GM12801 (cell line): ENCODE measurements around the gene KMT2C.

Experiments
- CTCF ChIP-seq: IDR thresholded peaks from one replicate; pipeline ENCODE4 v1.5.1; 2011; ENCODE audit warnings: control low read depth; ENCODE audit not compliant: insufficient read length; ENCODE audit errors: extremely low read depth

The KMT2C gene

GRCh38 chr7:152089183-152089582, 346.6 kb downstream of the KMT2C start:
- TF ChIP-seq CTCF: no peak

- no peak for TF ChIP-seq CTCF
Measured at GRCh38 chr7:152086513-152086912, 349.3 kb downstream of the KMT2C start.

- TF ChIP-seq CTCF: no peak
Measured at GRCh38 chr7:152085131-152085530, 350.7 kb downstream of the KMT2C start.
